A673 (cell line): ENCODE measurements around the gene CAMK2A.

Source experiments
- EZH2 ChIP-seq: fragments of 200-600 bp; sonication (generic); IDR thresholded peaks from 2 replicates; pipeline ENCODE4 v1.6.1; 2017; ENCODE audit warnings: borderline replicate concordance, low read depth, mild to moderate bottlenecking, mixed read lengths, antibody characterized with exemption, low read length; ENCODE audit not compliant: poor library complexity, severe bottlenecking
- TF ChIP-seq, protein P1 (sequence below): fragments of 300-800, 200-600 bp; sonication (generic); conservative IDR thresholded peaks from 2 replicates; pipeline ENCODE4 v1.5.1; 2017; ENCODE audit warnings: low read depth, mild to moderate bottlenecking, antibody characterized with exemption, low read length, moderate library complexity, mixed read lengths

DNA sequence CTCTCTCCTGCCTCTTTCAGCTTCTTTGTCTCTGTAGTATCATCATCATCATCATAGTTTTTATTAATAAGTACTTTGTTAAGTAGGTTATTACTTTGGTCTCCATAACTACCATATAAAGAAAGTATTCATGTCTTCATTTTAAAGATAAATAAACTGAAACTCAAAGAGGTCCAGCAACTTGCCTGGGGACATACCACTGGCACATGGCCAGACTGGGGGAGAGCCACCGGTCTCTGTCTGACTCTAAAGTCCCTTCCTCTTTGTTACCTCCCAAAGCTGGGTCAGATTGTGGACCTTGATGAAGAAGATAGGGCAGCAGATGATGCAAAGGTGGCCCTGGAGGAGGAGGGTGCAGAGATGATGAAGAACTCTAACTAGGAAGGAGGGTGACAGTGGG, 114.5 kb downstream of the CAMK2A start:
- TF ChIP-seq, protein P1, sequence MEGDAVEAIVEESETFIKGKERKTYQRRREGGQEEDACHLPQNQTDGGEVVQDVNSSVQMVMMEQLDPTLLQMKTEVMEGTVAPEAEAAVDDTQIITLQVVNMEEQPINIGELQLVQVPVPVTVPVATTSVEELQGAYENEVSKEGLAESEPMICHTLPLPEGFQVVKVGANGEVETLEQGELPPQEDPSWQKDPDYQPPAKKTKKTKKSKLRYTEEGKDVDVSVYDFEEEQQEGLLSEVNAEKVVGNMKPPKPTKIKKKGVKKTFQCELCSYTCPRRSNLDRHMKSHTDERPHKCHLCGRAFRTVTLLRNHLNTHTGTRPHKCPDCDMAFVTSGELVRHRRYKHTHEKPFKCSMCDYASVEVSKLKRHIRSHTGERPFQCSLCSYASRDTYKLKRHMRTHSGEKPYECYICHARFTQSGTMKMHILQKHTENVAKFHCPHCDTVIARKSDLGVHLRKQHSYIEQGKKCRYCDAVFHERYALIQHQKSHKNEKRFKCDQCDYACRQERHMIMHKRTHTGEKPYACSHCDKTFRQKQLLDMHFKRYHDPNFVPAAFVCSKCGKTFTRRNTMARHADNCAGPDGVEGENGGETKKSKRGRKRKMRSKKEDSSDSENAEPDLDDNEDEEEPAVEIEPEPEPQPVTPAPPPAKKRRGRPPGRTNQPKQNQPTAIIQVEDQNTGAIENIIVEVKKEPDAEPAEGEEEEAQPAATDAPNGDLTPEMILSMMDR: no peak
- no peak for TF ChIP-seq EZH2
